WTC11 (cell line): ENCODE data around the gene SPTAN1. TPM values are rescaled to one million over a fixed set of nuclear protein-coding genes. Genes with fewer than 3 reads are reported as not detected.

Experiments
- ATAC-seq: fragments of 200-7000 bp; cut with Tn5 transposase; 2 replicates; pipeline ENCODE4 v1.10.0; 2021; ENCODE audit warnings: mild to moderate bottlenecking, moderate library complexity
- CTCF ChIA-PET: fragments of 300-600 bp; sonication (Branson Sonifier 250); formaldehyde crosslinking; loops from one replicate; lab custom pipeline; 2021; ENCODE audit warnings: antibody characterized with exemption; lab: Charles Lee
- POLR2A ChIA-PET: fragments of 350-600 bp; sonication (Branson Sonifier 250); formaldehyde crosslinking; loops from one replicate; lab custom pipeline; 2021; ENCODE audit warnings: antibody characterized with exemption; lab: Charles Lee
- DNase-seq: peaks from one replicate; pipeline ENCODE4 v3.0.0; 2021; ENCODE audit warnings: low spot score
- H3K27ac Mint-ChIP-seq: 2 replicates; pipeline ENCODE4 v1.8.0; 2021; ENCODE audit warnings: mixed read lengths
- H3K27me3 Mint-ChIP-seq: 2 replicates; pipeline ENCODE4 v1.8.0; 2021; ENCODE audit warnings: low read depth, mild to moderate bottlenecking, moderate library complexity, mixed read lengths
- H3K36me3 Mint-ChIP-seq: 2 replicates; pipeline ENCODE4 v1.8.0; 2021; ENCODE audit warnings: mixed read lengths
- H3K4me1 Mint-ChIP-seq: 2 replicates; pipeline ENCODE4 v1.8.0; 2022; ENCODE audit warnings: mixed read lengths
- H3K4me3 Mint-ChIP-seq: 2 replicates; pipeline ENCODE4 v1.8.0; 2021; ENCODE audit warnings: mild to moderate bottlenecking, moderate library complexity, mixed read lengths
- H3K9me3 Mint-ChIP-seq: 2 replicates; pipeline ENCODE4 v1.8.0; 2021; ENCODE audit warnings: mixed read lengths
- AFF4 ChIP-seq: sonication (generic); formaldehyde crosslinking; IDR thresholded peaks from 2 replicates; pipeline ENCODE4 v1.8.1; 2023; ENCODE audit warnings: mild to moderate bottlenecking, missing genetic modification reagents, borderline replicate concordance
- AR ChIP-seq: fragments of 250-450 bp; sonication (Bioruptor Pico); IDR thresholded peaks from 2 replicates; pipeline ENCODE4 v1.9.0; 2021; ENCODE audit warnings: mild to moderate bottlenecking
- ATF1 ChIP-seq: sonication (generic); formaldehyde crosslinking; IDR thresholded peaks from 2 replicates; pipeline ENCODE4 v1.8.1; 2023; ENCODE audit warnings: mild to moderate bottlenecking, moderate library complexity, missing genetic modification reagents
- E2F5 ChIP-seq: sonication (generic); formaldehyde crosslinking; IDR thresholded peaks from 2 replicates; pipeline ENCODE4 v1.8.1; 2022; ENCODE audit warnings: mild to moderate bottlenecking, moderate library complexity, missing genetic modification reagents
- FOXK1 ChIP-seq: sonication (generic); formaldehyde crosslinking; IDR thresholded peaks from 2 replicates; pipeline ENCODE4 v1.8.0; 2022; ENCODE audit warnings: mild to moderate bottlenecking, moderate library complexity, missing genetic modification reagents
- MYBL2 ChIP-seq: sonication (generic); formaldehyde crosslinking; IDR thresholded peaks from 2 replicates; pipeline ENCODE4 v1.8.1; 2023; ENCODE audit warnings: mild to moderate bottlenecking, moderate library complexity, missing genetic modification reagents
- PRDM15 ChIP-seq: sonication (generic); formaldehyde crosslinking; IDR thresholded peaks from 2 replicates; pipeline ENCODE4 v1.8.0; 2022; ENCODE audit warnings: missing genetic modification reagents
- SMAD4 ChIP-seq: sonication (generic); formaldehyde crosslinking; IDR thresholded peaks from 2 replicates; pipeline ENCODE4 v1.8.0; 2022; ENCODE audit warnings: mild to moderate bottlenecking, missing genetic modification reagents
- ZNF138 ChIP-seq: sonication (generic); formaldehyde crosslinking; conservative IDR thresholded peaks from 2 replicates; pipeline ENCODE4 v1.8.1; 2022; ENCODE audit warnings: mild to moderate bottlenecking, moderate library complexity, missing genetic modification reagents
- ZNF317 ChIP-seq: sonication (generic); formaldehyde crosslinking; IDR thresholded peaks from 2 replicates; pipeline ENCODE4 v1.8.1; 2023; ENCODE audit warnings: low read depth, mild to moderate bottlenecking, moderate library complexity, missing genetic modification reagents, borderline replicate concordance
- total RNA-seq: library from RNA; stranded (reverse); gene quantifications from 3 replicates; pipeline ENCODE4 v1.2.3, GENCODE V29; 2021
- TF ChIP-seq, protein P1 (sequence below): sonication (generic); formaldehyde crosslinking; IDR thresholded peaks from 2 replicates; pipeline ENCODE4 v1.8.1; 2023; ENCODE audit warnings: mild to moderate bottlenecking, missing genetic modification reagents

SPTAN1 gene
- total RNA-seq, 1 experiment from 2014 or later: 255 TPM

GRCh38 chr9:128636024-128636390 lies 83.6 kb downstream of the SPTAN1 start:
- Mint-ChIP-seq H3K4me1 (peaks cover 3% of the 10 kb centered on the region; the same call in 1 of the 2 replicates), H3K36me3 (peaks cover 41% of the 10 kb centered on the region), H3K27me3 (no peaks in the 10 kb centered on the region), H3K9me3 (no peaks in the 10 kb centered on the region), H3K4me3 (no peak overlapping the region)
- POLR2A ChIA-PET: interaction anchor here (0.6 to 1.5 kb wide), 5 partner anchors 24 to 65 kb away, joined by 3 to 5 read pairs (median 4); no protein-coding TSS in a partner anchor
- DNase-seq: peak; percentile 75
- CTCF ChIA-PET: interaction anchor here (0.6 to 2.6 kb wide), 31 partner anchors 10 to 341 kb away, joined by 3 to 19 read pairs (median 5); partner anchors contain the start of genes DYNC2I2, ENDOG, PKN3 and SET
- 0 out of 2 replicates have a peak, but pooled peaks have one; percentile 49 for TF ChIP-seq E2F5
- TF ChIP-seq, protein P1, sequence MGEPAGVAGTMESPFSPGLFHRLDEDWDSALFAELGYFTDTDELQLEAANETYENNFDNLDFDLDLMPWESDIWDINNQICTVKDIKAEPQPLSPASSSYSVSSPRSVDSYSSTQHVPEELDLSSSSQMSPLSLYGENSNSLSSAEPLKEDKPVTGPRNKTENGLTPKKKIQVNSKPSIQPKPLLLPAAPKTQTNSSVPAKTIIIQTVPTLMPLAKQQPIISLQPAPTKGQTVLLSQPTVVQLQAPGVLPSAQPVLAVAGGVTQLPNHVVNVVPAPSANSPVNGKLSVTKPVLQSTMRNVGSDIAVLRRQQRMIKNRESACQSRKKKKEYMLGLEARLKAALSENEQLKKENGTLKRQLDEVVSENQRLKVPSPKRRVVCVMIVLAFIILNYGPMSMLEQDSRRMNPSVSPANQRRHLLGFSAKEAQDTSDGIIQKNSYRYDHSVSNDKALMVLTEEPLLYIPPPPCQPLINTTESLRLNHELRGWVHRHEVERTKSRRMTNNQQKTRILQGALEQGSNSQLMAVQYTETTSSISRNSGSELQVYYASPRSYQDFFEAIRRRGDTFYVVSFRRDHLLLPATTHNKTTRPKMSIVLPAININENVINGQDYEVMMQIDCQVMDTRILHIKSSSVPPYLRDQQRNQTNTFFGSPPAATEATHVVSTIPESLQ: no peak
- TF ChIP-seq AR (CRISPR knock-in tag): no peak
- TF ChIP-seq, all 79 proteins: peak for 1
- no peak overlapping the region for H3K27ac Mint-ChIP-seq
- ATAC-seq: peak; percentile 77

DNA sequence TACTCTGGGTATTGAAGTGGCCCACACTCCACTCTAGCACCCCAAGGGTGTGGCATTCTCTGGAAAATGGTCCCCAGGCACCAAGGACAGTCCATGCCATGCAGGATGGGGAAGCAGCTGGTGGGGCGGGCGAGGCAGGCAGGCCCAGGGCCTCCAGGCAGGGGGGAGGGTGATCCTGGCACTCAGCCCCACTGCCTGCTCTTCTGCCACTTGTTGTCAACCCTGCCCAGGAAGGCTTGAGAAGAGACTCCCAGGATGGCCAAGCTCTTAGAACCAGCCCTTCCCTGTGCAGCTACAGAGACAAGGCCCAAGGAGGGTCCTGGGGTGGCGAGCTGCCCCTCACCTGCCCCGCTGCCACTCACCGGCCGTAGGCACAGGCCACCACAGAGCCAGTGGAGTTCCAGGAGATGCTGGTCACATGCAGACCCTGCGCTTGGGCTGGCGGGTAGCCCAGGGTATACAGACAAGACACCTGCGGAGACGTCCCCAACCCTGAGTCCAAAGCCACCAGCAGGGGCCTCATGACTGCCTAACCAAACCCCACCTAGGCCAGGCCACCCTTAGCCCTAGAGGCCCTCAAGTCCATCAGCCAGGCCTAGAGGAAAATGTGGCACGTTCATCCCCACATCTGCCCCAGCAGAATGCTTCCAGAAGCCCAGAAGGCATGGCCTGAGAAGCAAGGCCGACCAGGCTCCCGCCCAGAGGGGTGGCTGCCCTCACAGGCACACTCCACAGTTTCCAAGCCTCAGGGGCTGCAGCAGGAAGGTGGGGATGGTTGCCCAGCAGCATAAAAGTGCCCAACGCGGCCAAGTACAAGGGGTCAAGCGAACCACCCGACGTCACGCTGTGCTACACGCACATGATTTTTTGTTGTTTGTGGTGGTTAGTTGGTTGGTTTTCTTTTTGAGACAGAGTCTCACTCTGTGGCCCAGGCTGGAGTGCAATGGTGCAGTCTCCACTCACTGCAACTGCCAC lies 84.5 kb downstream of the SPTAN1 start:
- Mint-ChIP-seq H3K4me1 (peaks cover 3% of the 10 kb centered on the region; the same call in 1 of the 2 replicates), H3K4me3 (no peak overlapping the region), H3K27me3 (no peaks in the 10 kb centered on the region), H3K36me3 (peaks cover 38% of the 10 kb centered on the region), H3K9me3 (no peaks in the 10 kb centered on the region), H3K27ac (no peak overlapping the region)
- TF ChIP-seq PRDM15 (CRISPR knock-in tag) (no peak), SMAD4 (CRISPR knock-in tag) (no peak), ZNF138 (CRISPR knock-in tag) (no peak), FOXK1 (CRISPR knock-in tag) (no peak), ZNF317 (CRISPR knock-in tag) (no peak)
- no peak for DNase-seq
- CTCF ChIA-PET: interaction anchor here (0.6 to 2.6 kb wide), 23 partner anchors 9 to 217 kb away, joined by 3 to 19 read pairs (median 5); partner anchors contain the start of genes ENDOG, PKN3, SET and ZDHHC12
- POLR2A ChIA-PET: interaction anchor here (0.6 kb wide), 1 partner anchor 61 kb away, joined by 5 read pairs; no protein-coding TSS in a partner anchor
- ATAC-seq: no peak

- ChIA-PET CTCF (interaction anchor here (2.6 kb wide), 1 partner anchor 8 kb away, joined by 13 read pairs; no protein-coding TSS in a partner anchor), POLR2A (no interaction called here)
- H3K27ac Mint-ChIP-seq: no peak overlapping the region
- TF ChIP-seq MYBL2 (CRISPR knock-in tag): no peak
- TF ChIP-seq ATF1: no peak
- no peak for TF ChIP-seq AFF4 (CRISPR knock-in tag)
- peaks cover 30% of the 10 kb centered on the region for H3K36me3 Mint-ChIP-seq
- no peak overlapping the region for H3K4me3 Mint-ChIP-seq
- H3K9me3 Mint-ChIP-seq: no peaks in the 10 kb centered on the region
- H3K4me1 Mint-ChIP-seq: peaks cover 3% of the 10 kb centered on the region; the same call in 1 of the 2 replicates
- H3K27me3 Mint-ChIP-seq: no peaks in the 10 kb centered on the region
- DNase-seq (no peak), ATAC-seq (no peak)
Observed at GRCh38 chr9:128637656-128638055, 85.3 kb downstream of the SPTAN1 start.
